Measurements from ENCODE around the gene UBE2J1.

Gene UBE2J1

DNA sequence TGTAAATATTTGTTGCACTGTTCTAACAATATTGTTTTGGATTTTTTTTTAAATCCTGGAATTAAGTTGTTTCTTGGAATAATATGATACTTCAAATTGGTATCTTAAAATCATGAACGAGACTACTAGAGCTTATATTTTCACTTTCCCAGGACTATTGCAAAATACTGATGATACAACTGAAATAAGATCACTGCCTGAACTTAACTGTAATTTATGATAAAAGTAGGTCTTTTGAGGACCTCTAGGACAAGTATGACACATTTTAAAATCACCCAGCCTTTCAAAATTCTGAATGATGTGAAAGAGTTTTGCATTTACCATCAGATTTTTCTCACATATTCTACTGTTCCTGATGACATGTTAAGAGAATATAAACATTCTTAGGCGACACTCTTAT lies 8.6 kb upstream of the UBE2J1 start:
- DNase-seq: no peak

DNA sequence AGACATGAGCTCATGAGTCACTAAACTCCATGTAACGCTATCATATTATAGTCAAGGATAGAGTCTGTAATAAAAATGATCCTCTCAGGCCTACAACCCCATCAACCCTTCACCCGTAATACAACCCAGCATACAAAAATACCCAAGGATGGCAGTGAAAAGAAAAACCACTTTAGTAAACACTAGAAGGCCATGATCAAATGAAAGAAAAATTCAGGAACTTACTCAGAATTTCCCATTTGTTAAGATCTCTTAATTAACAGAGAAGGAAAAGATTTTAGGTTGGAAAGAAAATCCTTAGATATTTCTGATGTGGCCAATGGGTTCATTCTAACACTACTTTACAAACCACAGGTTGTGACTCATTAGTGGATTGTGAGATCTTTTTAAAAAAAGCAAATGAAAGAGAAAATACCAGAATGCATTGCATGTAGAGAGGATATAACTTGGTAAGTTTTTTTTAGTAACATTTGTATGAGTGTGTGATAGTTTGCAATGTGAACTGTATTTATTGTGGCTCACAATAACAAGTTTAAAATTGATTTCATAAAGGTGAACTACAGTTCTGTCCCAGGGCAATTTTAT lies 8.0 kb upstream of the UBE2J1 start:
- DNase-seq: no peak

DNA sequence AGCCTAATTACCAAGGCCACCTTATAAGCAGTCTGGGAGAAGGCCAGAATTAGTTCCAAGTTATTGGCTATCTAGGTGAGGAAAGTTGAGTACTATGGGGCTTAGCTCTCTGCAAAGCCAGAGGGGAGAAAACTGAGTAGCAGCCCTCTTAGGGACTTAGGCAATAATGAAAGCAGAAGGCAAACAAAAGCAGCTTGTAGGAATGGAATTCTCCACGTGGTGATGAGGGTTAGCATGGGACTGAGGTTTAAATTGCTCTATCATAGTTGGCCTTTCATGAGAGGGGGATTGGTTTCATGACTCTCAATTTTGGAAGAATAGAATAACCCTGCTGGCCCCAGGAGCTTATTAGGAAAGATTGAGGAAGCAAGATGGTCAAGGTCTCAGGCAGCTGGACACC lies 7.0 kb upstream of the UBE2J1 start:
- no peak for DNase-seq

DNA sequence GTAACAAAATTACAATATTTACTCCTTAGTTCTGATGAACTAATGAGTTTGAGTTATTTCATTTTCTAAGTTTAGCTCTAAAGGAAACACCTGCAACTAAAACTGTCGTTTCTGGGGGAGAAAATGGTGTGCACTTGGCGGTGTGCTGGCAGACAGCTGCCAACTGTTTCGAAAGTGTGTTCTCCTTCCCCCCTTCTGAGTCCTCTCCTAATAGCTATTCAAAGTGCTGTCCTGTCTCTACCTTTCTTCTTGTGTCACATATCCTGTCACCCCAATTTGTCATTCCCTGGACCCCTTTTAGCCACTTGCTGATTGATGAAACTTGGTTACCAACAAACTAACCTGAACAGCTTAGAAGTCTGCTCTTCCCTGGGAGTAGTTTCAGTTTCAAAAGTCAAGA lies 4.9 kb upstream of the UBE2J1 start:
- DNase-seq: no peak

DNA sequence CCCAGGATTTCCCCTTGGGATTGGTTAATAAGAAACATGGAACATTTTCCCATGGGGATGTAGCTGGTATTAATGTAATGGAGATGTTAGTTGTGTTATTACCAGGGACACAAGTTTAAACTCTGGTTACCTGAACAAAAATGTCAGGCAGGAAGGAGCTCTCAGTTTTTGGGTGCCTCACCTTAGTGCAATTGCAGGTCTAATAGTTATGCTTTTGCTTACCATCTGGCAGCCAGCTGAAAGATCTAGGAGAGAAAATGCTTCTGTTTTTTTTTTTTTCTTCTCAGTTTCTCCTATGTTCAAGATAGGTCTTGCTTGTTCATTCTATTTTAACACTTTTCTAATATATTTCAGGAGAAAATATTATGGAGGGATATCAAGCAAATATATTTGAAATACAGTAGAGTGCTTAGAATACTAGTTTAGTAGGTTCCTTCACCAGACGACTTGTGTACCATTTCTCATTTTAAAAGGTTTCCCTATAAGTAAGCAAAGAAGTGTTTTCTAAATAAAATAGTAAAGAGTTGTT lies 4.2 kb upstream of the UBE2J1 start:
- no peak for DNase-seq

DNA sequence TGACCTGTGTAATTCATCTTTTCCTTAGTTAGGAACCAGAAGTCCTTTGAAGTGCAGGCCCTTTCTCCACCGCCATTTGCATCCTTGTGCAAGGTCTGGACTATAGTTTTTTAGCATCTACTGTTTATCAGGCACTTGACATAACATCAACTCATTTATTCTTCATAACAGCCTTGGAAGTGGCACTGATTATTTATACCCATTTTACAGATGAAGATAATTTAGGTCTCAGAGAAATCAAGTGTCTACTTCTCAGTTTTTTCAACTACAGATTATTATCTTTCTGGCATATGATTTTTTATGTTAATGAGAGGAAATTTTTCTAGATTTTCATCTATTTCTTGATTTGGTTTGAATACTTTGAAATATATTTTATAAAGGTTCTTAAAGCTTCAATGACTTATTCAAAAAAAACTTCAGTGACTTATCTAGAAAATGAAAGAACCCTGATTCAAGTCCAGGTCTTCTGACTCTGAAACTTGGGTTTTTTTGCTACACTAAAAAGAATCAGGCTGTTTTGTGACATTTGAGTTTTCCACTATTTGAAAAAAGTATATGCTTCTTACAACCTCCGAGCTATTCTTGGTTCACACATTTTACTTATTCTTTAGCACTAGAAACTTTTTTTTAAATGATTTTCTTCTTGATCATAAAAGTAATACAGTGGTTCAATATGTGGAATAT lies 3.1 kb upstream of the UBE2J1 start:
- DNase-seq: no peak

DNA sequence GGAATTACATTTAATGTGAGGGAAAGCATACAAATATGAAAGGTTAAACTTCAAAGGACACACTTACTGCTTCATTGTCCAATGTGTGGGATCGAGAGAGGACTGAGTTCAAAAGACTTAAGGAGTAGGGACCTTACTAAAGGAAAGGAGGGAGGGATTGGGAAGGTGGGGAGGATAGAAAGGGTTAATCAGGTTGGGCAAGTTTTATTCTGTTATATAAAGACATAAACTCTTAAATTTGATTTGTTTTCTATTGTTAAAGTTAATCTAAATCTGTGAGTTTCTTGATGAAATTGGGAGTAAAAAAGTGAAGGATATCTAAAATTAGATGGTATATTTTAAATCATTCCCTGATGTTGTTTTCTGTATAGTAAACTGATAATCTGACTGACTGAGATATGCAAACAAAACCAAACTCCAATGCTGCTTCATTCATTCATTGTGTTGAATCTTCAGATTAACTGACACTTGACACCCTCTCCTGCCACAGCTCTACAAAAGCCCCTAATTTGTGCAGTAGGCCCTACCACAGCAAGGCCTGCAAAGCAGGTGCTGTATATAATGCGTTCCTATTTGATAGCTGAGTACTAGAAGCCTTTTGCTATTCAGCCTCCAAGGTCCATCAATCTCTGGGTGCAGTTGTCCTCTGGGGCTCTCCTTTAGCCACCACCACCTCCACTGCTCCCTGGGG lies 1.3 kb upstream of the UBE2J1 start:
- DNase-seq: no peak

DNA sequence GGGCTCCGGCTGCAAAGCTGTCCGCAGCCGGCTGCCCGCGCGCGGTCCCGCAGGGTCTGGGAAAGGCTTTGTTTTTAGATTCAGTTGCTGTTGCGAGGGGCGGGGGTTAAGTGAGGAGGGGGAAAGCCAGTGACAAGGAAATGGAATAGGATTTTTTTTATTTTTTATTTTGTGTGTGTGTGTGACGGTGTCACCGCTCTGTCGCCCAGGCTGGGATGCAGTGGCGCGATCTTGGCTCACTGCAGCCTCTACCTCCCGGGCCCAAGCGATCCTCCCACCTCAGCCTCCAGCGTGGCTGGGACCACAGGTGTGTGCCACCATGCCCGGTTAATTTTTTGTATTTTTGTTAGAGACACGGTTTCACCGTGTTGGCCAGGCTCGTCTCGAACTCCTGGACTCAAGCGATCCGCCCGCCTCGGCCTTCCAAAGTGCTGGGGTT lies 615 bp upstream of the UBE2J1 start:
- no peak for DNase-seq

DNA sequence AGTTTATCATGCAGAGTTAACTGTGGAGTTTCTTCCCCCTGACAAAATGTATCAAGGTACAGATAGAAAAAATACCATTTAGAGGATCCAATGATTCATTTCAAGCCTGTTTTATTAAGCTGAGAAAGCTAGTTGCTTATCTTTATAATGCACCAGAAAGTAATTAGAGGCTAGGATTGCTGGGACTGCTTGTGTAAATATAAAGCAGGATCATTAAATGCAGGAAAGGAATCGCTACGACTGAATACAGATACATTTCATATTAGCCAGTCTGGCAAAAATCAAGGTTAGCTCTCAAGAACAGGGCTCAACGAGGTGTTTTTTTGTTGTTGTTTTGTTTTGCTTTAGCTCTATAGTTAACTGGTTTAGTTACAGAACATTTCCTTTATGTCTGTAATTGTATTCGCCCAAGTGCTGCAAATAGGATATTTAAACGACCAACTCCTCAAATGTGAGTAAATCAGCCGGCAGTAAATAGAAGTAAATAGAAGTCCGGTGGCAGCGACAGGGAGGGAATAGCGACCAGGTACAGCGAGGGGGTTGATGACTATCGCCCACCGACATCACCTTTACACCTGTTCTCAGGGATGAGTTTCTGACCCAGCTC lies 748 bp downstream of the UBE2J1 start:
- peak; percentile 14 for DNase-seq

DNA sequence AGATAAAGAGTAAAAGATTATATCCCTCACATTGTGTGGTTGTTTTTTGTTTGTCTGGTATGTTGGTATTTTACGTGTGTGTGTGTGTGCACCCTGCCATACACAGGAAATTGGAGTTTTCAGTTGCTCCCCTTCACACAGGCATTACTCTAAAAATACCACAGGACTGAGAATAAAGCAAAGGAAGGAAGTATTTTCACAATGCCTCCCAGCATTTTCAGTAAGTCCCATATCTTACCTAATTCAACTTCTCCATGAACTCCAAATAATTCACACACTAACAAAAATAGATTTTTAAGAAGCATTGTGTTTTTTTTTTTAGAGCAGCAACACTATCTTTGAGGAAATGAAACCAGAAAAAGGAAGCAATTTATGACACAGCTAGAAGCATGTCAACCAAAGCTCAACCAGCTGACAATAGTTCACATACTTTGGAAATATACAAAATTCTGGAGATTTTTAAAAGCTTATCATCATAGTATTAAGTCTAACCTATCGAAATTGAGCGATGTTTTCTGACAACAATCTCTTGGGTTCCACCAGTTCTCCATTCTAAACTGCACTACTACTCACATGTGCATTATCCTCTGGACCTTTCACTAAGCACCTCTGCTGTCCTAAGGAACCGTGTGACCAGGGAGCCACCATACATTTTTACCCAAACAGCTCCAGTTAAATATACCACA lies 2.1 kb downstream of the UBE2J1 start:
- no peak for DNase-seq

DNA sequence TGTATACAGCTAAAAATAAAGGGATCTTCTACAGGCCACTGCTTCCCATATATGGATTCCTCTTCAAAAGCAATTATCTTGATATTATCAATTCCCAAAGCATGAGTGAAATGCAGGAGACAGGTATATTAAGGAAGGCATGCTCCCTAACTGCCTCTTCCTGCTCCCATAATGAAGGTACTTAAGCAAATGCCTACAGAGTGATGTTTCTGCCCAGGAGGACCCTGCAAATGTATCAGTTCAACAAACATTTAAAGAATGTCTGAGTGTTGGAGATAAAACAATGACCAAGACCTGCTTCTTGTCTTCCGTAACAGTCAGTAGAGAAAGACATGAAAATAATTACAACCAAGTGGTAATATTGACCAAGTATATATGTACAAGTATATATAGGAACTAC lies 4.2 kb downstream of the UBE2J1 start:
- DNase-seq: no peak

DNA sequence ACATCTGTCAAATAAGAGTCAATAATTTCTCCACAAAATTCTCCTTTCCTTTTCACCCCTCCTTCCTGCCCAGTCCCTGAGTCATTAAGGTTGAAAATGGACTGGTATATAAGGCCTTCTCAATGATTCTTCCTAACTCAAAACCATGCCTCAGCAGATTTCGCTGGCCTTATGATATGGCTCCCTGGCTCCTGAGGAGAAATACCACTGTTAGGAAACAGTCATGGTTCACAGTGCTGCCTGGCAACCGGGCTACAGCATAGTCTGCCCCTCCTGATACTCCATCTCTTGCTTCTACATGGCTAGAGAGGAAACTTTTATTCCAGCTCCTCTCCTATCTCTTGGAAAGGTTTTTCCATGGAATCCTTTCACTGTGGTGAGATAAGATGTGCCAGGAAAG lies 4.7 kb downstream of the UBE2J1 start:
- DNase-seq: no peak

DNA sequence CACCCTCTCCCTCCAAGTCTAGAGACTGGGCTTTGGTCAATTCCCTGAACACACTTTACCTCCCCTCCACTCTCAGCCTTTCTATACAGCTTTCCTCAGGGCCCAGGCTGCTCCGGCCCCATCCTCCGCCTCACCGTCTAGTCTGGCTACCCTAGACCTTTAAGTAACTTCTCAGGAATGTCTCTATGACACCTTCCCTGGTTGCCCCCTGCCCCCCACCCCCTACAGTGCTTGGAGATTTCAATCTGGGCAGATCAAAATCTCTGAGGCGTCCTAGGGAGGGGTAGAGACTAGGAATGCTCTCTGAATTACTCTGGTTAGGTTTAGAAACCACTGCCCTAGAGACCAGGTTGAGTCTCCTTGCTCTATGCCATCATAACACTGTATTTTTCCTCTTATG lies 6.1 kb downstream of the UBE2J1 start:
- no peak for DNase-seq

DNA sequence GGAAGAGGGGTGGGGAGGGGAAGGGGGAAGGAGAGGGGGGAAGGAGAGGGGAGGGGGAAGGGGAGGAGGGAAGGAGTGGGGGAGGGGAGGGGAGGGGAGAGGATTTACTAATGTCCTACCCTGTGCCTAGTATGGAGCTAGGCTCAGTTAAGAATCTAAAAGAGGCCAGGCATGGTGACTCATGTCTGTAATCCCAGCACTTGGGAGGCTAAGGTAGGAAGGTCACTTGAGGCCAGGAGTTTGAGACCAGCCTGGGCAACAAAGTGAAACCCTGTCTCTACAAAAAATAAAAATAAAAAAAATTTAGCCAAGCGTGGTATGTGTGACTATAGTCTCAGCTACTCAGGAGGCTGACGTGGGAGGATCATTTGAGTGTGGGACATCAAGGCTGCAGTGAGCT lies 13.0 kb downstream of the UBE2J1 start:
- no peak for DNase-seq

DNA sequence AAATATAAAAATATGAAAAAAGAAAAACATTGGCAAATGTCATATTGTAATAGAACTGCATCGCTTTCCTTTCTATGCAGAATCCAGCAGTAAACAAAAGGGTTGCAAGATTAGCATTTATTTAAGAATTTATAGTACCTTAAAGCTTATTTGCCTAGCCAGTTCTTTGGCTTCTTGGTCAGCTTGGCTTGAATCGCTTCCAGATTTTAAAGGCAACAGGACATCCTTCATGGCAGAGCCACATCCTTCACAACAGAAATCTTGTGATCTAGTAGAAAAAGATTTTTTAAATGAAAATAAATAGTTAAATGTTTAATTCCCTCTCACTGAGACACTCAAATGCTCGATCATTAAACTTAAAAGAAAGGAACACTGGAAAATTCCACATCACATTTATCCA lies 17.4 kb downstream of the UBE2J1 start:
- no peak for DNase-seq

DNA sequence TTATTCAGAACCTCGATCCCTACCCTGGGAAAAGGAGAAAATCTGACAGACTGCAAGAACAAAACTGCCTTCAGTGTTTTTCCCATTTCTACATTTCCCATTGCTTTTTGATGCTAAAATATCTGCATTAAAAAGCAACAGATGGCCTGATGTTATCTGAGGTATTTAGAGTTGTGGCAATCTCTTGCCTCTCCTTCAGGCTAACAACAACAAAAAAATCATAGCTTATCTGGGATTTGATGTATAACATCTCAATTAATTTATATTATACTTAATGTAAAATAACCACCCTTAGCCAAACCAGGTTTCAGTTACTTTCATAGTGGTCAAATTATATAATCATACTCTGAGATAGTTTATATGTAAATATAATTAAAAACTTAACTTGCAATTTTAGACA lies 21.6 kb downstream of the UBE2J1 start:
- no peak for DNase-seq

DNA sequence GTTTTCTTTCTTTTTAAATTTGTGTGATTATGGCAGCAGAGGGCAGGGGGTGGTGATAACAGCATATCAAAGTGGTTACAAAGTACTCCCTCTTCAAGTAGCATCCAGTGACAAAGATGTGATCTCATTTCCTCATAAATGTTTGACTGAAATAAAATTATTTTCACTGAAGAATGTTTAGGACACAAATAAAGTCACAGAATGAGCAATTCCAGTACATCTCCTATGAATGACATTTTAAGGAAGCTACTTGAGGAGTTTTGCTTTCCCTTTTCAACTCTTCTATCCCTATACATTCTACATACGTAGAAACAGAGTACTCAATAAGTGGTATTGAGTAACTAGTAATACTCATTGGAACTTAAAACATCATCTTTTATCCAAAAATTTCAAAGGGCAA lies 23.5 kb downstream of the UBE2J1 start:
- DNase-seq: no peak

DNA sequence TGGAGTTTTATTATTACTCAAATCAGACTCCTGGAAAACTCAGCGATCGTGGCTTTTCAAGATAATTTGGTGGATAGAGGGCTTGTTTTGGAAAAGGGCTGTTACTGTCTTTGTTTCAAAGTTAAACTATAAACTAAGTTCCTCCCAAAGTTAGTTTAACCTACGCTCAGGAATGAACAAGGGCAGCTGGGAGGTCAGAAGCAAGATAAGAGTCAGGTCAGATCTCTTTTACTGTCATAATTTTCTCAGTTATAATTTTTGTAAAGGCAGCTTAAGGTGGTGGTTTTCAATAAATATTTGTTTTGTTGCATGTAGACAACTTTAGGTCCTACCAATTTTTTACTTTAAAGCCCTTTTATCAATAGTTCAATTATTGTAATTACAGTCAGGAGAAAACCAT lies 28.2 kb downstream of the UBE2J1 start:
- DNase-seq: no peak

DNA sequence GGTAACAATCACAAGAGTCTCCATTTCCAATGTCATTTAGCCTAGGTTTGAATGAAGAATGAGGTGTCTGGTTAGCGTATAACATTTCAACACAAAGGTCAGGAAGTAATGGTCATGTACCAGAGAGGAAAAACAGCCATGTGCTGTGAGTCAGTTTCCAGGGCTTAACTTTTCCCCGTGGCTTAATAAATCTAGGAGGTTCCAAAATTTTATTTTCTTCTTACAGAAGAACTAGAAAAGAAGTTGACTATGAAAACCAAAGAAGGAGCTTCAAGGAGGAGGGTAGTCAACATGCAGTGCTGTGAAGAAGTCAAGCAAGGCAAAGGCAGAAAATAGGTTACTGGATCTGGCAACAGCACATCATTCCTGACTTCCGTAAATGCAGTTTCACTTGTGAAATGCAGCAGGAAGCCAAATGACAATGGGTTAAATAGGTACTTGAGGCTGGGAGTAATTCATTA lies 29.0 kb downstream of the UBE2J1 start:
- no peak for DNase-seq

DNA sequence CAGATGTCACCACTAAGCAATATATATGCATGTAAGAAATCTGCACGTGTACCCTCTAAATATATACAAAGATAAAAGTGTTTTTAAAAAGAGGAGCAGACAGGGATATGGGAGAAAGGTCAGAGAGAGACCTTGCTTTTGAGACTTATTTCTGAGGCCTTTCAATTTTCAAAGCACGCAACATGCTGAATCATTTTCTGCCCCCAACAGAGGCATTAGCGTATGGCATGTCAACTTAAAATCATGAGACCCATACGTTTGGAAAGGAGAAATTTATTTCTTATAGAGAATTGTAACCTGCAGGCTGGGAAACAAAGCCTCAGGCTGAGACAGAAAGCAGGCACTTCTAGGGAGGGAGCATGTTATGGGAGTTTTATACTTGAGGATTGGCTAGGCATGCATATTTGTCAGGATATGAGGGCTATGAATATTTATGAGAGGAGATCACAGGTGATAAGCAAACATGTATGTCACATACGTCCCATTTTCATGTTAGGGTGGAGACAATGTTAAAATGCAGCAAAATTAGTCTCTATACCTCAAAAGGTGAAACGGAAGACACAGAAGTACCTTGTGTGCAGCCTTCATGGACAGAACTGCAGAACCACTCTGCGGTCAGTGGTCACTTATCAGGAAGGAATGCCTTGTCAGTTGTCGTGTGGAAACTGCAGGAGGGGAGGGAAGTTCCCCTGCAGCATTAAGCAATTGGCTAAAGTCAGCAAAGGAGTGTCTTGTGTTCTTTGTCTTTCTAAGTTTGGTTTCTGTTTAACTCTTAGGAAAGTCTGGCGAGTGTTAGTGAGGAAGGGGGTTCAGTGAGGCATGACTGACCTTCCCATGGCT lies 31.2 kb downstream of the UBE2J1 start:
- no peak for DNase-seq

DNA sequence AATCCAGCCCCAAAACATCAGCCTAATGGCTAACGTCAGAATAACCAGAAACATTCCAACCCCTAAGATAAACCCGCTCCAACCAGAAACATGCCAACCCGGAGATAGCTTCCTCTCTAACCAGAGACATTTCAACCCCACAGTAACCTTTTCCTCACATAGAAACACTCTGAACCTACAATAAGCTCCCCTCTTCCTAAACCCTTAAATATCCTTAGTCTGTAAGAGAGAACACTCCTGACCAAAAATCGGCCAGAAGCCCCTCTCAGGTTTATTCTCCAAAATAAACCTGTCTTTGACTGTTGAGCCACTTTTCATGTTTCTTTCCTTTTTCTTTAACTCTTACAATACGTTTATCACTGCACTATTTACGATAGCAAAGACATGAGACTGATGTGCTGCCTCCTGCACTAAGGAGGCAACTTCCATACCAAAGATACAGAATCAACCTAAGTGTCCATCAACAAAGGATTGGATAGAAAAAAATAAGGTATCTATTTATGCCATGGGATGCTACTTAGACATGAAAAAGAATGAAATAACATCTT lies 32.4 kb downstream of the UBE2J1 start:
- DNase-seq: no peak

DNA sequence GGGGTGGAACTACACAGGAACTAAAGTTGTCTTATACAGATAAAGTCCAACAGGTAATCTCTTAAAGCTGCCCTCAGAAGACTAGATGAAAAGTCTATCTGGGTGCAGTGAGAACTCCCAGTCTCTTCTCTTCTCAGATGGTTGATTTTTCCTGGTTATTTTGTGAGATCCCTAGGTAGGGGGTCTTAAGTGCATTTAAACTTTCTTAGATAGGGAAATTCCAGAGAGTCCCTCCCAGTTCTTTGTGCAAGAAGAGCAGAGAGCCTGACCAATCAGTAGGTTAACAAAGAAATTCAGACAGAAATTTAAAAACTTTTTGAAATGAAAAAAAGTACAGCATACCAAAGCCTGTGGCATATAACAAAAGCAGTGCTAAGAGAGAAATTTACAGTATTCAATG lies 35.5 kb downstream of the UBE2J1 start:
- DNase-seq: no peak

Data from COR-L47 (cell line).